GM18951 (cell line): ENCODE results near the gene NAGPA.

Experiments
- POLR2A ChIP-seq: IDR thresholded peaks from 4 replicates; pipeline ENCODE4 v1.6.1; 2011; ENCODE audit warnings: mild to moderate bottlenecking; ENCODE audit not compliant: insufficient read length, insufficient read depth; ENCODE audit errors: extremely low read depth
- in situ Hi-C: fragments of 300-500 bp; cut with MboI; formaldehyde crosslinking; loops from one replicate; pipeline ENCODE4 v1.12.0; 2022; ENCODE audit warnings: low sequenced_read_pairs, mixed read lengths, inconsistent platforms; ENCODE audit not compliant: unreplicated experiment

NAGPA gene

DNA sequence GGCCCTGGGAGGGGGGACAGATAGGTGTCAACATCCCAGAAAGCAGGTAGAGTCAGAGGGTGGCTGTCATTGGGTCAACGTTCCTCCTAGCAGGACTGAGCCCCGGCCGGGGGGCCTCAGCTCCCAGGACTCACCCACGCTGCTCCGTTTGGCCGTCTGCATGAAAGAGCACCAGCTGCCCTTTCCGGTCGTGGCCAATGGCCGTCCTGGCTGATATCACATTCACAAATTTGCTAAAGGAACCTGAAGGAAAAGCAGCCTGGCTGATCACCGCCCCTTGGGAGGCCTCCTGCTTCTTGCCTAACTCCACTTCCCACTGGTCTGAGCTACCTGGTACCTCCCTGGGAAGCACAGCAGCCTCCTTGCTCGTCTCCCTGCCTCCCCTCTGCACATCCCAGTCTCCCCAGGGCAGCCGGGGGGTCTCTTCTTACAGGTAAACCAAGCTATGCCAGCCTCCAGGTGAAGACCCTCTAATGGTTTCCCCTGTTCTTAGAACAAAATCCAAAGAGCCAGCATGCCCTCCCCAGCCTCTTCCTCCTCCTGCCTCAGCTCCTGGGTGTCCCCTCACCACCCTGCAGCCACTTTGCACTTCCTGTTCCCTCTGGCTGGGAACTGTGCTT is 3.4 kb downstream of the NAGPA start:
- in situ Hi-C loops, result no loop called here
- no peak for TF ChIP-seq POLR2A

GRCh38 chr16:5028950-5029475 is 4.7 kb downstream of the NAGPA start:
- in situ Hi-C loops, result no loop called here
- no peak for TF ChIP-seq POLR2A

DNA sequence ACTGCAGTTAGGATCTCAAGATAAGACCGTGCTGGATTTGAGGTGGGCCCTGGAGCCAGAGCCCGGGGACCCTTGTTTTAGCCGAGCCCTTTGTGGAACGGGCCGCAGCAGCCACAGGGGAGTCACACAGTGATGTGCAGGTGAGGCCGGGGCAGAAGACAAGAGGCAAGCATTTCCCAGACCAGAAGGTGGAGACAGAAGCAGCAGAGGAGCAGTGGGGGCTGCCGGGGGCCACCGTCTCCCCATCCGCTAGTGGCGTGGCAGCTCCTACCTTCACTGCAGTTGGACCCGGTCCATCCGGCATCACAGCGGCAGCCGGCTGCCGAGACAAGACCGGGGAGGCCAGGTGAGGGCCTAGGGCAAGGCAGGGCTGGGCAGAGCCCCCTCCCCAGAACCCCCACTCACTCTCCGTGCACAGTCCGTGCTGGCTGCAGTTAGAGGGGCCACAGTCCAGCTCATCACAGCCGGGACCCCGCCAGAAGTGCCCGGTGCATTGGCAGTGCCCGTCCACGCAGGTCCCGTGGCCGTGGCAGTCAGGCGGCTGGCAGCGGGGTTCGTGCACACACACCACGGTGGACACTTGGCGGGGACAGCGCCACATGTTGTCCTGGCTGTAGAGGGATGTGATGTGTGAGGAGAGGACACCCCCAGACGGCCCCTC is 6.0 kb downstream of the NAGPA start:
- in situ Hi-C loops, result no loop called here
- no peak for TF ChIP-seq POLR2A

- in situ Hi-C loops, result no loop called here
- no peak for TF ChIP-seq POLR2A
These were observed 6.6 kb downstream of the NAGPA start for GRCh38 chr16:5027086-5027485.

- no peak for TF ChIP-seq POLR2A
- in situ Hi-C loops, result no loop called here
These were observed 7.1 kb downstream of the NAGPA start for GRCh38 chr16:5026664-5027063.

DNA sequence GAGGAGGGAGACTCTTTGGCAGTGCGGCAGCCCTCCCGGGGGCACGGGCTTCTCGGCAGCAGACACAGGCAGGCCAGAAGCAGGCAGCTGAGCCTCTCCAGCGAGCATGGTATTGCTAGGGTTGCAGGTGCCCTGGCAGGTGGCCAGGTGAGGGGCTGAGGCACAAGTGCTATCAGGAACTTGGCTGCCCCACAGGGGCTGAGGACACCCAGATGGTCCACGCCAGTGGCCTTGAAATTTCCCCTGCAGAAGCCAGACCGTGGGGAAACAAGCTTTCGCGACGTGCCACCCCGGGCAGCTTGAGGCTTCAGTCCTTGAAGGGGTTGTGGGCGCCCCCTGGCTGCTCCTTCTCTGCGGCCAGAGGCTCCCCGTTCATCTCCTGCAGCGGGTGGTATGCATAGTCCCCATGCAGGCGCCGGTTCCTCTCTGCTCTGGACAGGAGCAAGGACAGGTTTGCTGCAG is 8.5 kb downstream of the NAGPA start:
- in situ Hi-C loops, result no loop called here
- no peak for TF ChIP-seq POLR2A

DNA sequence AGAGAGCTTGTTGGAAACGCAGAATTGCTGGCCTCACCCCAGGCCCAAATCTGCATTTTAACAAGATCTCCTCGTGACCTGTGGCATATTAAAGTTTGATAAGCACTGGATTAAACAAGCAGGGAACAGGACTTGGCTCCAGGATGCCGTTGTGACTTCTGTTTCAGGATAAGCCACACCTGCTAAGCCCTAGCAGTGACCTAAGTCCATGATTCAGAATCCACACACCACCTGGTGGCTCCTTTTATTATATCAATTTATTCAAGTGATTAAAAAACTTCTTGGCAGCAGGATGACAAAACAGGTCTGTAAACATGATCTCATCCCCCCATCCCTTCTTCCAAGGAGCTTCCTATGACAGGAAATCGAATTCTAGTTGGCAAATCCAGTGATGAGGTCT is 9.1 kb downstream of the NAGPA start:
- in situ Hi-C loops, result no loop called here
- TF ChIP-seq POLR2A, result no peak

DNA sequence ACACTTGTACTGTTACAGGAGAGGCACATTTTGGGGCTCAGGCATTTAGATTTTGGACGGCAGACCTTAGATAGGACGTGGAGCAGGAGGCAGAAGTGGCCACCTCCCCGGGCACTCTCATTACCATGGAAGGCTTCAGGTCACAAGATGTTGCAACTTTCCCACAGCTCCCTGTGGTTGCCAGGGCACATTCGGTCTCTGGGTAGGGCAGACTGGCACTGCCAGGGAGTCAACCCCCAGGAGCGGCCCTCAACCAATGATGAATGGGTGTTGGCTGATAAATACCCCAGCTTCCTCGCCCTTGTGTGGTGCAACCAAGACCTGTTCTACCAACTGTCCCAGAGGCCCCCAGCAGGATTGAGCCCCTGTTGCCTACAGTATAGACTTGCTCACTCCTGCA is 11.2 kb downstream of the NAGPA start:
- TF ChIP-seq POLR2A, result no peak
- in situ Hi-C loops, result no loop called here

- TF ChIP-seq POLR2A, result no peak
- in situ Hi-C loops, result no loop called here
These were observed 13.2 kb downstream of the NAGPA start for GRCh38 chr16:5020551-5020950.

- no peak for TF ChIP-seq POLR2A
- in situ Hi-C loops, result no loop called here
These were observed 14.0 kb downstream of the NAGPA start for GRCh38 chr16:5019775-5020174.

GRCh38 chr16:5018793-5019192 is 14.9 kb downstream of the NAGPA start:
- no peak for TF ChIP-seq POLR2A
- in situ Hi-C loops, result no loop called here

- in situ Hi-C loops, result no loop called here
- TF ChIP-seq POLR2A, result no peak
These were observed 16.1 kb downstream of the NAGPA start for GRCh38 chr16:5017678-5017969.

GRCh38 chr16:5016967-5017677 is 16.6 kb downstream of the NAGPA start:
- no peak for TF ChIP-seq POLR2A
- in situ Hi-C loops, result no loop called here

- in situ Hi-C loops, result no loop called here
- TF ChIP-seq POLR2A, result no peak
These were observed 17.8 kb downstream of the NAGPA start for GRCh38 chr16:5015887-5016286.
